Kidney (tissue), 14 donors: ENCODE measurements around the gene ELN. TPM values are rescaled to one million over a fixed set of nuclear protein-coding genes. Genes with fewer than 3 reads are reported as not detected.
"Not testable (repeated sequence)": the region's sequence is repeated elsewhere in the genome, so short reads cannot be mapped to it uniquely, and the experiment has no call there.

Experiments
- DNase-seq, 5 donors: peaks; one replicate each; pipeline ENCODE4 v3.0.0-alpha.2; 2013 to 2020
- FAIRE-seq: peaks from 2 replicates; lab custom pipeline; 2012; peaks lifted over from hg19 to GRCh38; lab: Jason Lieb, UNC
- H3K27ac ChIP-seq, 2 donors: one replicate each; pipeline ENCODE4 v1.7.0; 2013; ENCODE audit warnings: low read depth in 2 of 2, low read length in 2 of 2, inconsistent platforms in 1 of 2
- H3K27me3 ChIP-seq: one replicate; pipeline ENCODE4 v1.7.1; 2013; ENCODE audit warnings: low read length, inconsistent platforms; ENCODE audit not compliant: control insufficient read depth, insufficient read depth
- H3K36me3 ChIP-seq, 3 donors: one replicate each; pipeline versions ENCODE4 v1.7.0 to v1.7.1; 2013; ENCODE audit warnings: low read length in 3 of 3, control low read depth in 1 of 3, inconsistent platforms in 1 of 3; ENCODE audit not compliant: insufficient read depth in 3 of 3, control insufficient read depth in 2 of 3
- H3K4me1 ChIP-seq, 3 donors: one replicate each; pipeline versions ENCODE4 v1.7.0 to v1.7.1; 2013; ENCODE audit warnings: low read length in 3 of 3, inconsistent platforms in 1 of 3, low read depth in 1 of 3; ENCODE audit not compliant: control insufficient read depth in 2 of 3, insufficient read depth in 2 of 3
- H3K4me3 ChIP-seq, 3 donors: one replicate each; pipeline versions ENCODE4 v1.7.0 to v1.8.1; 2013; ENCODE audit warnings: low read length in 3 of 3, control low read depth in 1 of 3, inconsistent platforms in 1 of 3
- H3K9ac ChIP-seq, 3 donors: one replicate each; pipeline versions ENCODE4 v1.7.0 to v1.7.1; 2013; ENCODE audit warnings: low read length in 3 of 3, control low read depth in 1 of 3, inconsistent platforms in 1 of 3
- H3K9me3 ChIP-seq, 3 donors: one replicate each; pipeline versions ENCODE4 v1.7.0 to v1.7.1; 2013; ENCODE audit warnings: low read length in 3 of 3, control low read depth in 1 of 3, inconsistent platforms in 1 of 3; ENCODE audit not compliant: control insufficient read depth in 2 of 3, insufficient read depth in 1 of 3
- intact Hi-C: fragments of 100-400 bp; cut with DNase I; formaldehyde crosslinking; loops from one replicate; pipeline ENCODE4 v1.11.1; 2022
- polyA plus RNA-seq: library from polyadenylated mRNA; stranded (reverse); fragments of 350-450 nt; fragmentation: Illumina TruSeq; extraction: RNeasy Lipid Tissue Mini Kit (QIAGEN cat#74804); gene quantifications from one replicate; pipeline ENCODE4 v1.2.3, GENCODE V29; 2014; ENCODE audit warnings: low read depth, low replicate concordance; ENCODE audit not compliant: insufficient read depth
- total RNA-seq: library from RNA; stranded (reverse); fragmentation: NEBNext Ultra II Directional; extraction: Animal tissue kit (Norgen Biotek cat#: 25700); gene quantifications from one replicate; pipeline ENCODE4 v1.2.1, GENCODE V29; 2021
- TF ChIP-seq, protein P1 (sequence below): IDR thresholded peaks from 3 replicates; pipeline ENCODE4 v1.5.1; 2012; ENCODE audit warnings: mild to moderate bottlenecking, moderate library complexity, borderline replicate concordance; ENCODE audit not compliant: insufficient read depth; ENCODE audit errors: extremely low read depth
- donor health status: control.
- donor health status: control.
- donor health status: control.
- donor health status: control.
- donor health status: control.
- donor health status: DM: yes; HTN: yes; CAD: no.
- donor health status: Normal renal cell carcinoma (clear cell type).

The ELN gene
- total and polyA plus RNA-seq, 2 donors from 2014 or later = 14.9 to 44.8 TPM

DNA sequence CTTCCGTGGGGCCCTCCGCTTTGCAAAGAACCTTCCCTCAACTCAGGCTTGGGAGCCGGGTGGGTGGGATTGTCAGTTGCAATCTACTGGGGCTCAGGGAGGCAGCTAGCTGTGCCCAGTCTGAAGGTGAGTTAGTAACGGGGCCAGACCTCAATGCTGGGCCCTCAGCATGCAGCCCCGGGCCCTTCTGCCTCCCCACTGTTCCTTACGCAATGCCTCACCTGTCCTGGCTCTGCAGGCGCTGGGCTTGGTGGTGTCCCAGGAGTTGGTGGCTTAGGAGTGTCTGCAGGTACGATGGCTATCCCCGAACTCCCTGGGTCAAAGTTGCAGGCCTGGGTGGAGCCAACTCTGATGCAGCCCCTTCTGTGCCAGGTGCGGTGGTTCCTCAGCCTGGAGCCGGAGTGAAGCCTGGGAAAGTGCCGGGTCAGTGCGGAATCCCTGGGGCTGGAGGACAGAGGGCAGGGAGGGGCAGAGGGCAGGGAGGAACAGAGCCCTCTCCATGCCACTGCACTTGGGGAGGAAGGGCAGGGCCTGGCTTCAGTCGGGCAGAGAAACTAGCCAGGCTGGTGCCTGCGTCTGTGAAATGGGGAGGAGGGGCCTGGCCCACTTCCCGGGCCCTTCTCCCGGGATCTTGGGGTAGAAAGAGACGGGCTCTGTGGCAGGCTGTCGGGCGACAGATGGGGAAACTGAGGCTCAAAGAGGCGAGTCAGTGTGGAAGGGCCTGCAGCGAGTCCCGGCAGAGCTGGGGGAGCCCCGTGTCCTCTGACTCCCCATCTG is 15.0 kb downstream of the ELN start:
- FAIRE-seq = no peak
- no peak overlapping the region for H3K27ac ChIP-seq
- no peak for DNase-seq
- intact Hi-C loops = no loop called here
- no peaks in the 10 kb centered on the region for H3K4me1 ChIP-seq
- H3K4me3 ChIP-seq = no peak overlapping the region
- H3K27me3 ChIP-seq = no peaks in the 10 kb centered on the region
- peaks cover 0 to 3% (median 0%) of the 10 kb centered on the region in 3 donors for H3K36me3 ChIP-seq
- no peak overlapping the region for H3K9ac ChIP-seq
- TF ChIP-seq, protein P1, sequence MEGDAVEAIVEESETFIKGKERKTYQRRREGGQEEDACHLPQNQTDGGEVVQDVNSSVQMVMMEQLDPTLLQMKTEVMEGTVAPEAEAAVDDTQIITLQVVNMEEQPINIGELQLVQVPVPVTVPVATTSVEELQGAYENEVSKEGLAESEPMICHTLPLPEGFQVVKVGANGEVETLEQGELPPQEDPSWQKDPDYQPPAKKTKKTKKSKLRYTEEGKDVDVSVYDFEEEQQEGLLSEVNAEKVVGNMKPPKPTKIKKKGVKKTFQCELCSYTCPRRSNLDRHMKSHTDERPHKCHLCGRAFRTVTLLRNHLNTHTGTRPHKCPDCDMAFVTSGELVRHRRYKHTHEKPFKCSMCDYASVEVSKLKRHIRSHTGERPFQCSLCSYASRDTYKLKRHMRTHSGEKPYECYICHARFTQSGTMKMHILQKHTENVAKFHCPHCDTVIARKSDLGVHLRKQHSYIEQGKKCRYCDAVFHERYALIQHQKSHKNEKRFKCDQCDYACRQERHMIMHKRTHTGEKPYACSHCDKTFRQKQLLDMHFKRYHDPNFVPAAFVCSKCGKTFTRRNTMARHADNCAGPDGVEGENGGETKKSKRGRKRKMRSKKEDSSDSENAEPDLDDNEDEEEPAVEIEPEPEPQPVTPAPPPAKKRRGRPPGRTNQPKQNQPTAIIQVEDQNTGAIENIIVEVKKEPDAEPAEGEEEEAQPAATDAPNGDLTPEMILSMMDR = no peak
- H3K9me3 ChIP-seq = no peaks in the 10 kb centered on the region

DNA sequence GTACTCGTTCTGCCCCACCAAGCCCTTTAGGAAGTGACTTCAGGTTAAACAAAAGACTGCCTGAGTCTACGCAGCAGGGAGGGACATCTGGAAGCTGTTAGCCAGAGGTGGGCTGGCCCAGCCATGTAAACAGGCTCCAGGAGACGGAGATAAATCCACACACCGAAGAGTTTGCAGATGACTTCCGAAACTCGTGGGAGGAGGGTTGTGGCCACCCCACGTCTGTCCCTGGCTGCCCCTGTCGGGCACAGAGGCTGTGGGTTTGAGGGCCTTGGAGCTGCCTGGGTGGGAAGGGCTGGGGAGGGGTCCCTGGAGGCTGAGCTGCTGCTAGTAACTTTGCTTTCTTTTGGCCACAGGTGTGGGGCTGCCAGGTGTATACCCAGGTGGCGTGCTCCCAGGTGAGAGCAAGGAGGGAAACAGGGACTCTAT is 15.6 kb downstream of the ELN start:
- H3K36me3 ChIP-seq = peaks cover 0 to 3% (median 0%) of the 10 kb centered on the region in 3 donors

DNA sequence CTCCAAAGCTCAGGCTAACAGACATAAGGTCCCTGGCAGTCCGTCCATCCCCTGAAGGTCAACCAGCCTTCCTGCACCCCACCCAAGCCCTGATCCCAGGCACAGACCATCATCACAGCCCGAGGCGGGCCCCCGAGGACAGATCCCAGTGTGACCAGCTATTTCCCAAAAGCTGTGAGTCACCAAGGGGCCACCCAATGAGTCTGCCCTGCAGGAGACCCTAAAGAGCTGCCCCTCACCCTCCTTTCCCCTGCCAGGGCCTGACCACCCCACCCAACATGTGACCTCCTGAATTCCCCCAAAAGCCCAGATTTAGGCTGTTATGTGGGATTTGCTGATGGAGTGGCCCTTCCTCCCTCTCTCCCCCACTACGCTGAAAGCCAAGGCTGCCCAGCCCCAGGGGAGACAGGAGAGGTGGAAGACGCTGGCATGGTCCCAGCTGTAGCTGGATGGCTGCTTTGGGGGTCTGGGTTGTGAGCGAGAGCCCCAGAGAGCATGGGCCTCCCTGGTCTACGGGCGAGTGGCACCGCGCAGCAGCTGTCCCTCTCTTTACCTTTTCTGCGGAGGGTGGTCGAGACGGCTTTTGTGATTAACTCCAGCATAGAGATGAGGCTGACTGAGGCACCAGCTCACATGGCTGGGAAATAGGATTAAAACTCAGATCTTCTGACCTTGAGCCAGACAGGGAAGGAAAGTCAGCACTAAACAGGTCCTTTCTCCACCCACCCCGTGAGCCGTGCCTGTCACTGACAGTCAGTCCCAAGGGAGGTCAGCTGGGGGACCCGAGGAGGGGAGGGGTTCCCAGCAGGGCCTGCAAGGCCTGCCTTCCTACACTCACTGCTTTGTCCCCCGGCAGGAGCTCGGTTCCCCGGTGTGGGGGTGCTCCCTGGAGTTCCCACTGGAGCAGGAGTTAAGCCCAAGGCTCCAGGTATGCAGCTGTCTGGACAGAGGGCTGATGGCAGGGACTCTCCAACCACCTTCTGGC is 16.7 kb downstream of the ELN start:
- peak in 1 of 5 donors; percentile 65 for DNase-seq
- no peak overlapping the region for H3K4me3 ChIP-seq
- no peaks in the 10 kb centered on the region for H3K4me1 ChIP-seq
- no peak overlapping the region for H3K9ac ChIP-seq
- H3K27me3 ChIP-seq = no peaks in the 10 kb centered on the region
- no peak overlapping the region for H3K27ac ChIP-seq
- no peak for FAIRE-seq
- H3K9me3 ChIP-seq = no peaks in the 10 kb centered on the region
- TF ChIP-seq, protein P1 = no peak
- intact Hi-C loops = no loop called here
- peaks cover under 1 to 6% (median 3%) of the 10 kb centered on the region in 3 donors for H3K36me3 ChIP-seq

More for the DNA sequence above, 15.6 kb downstream of the ELN start:
- intact Hi-C loops = no loop called here
- H3K4me1 ChIP-seq = no peaks in the 10 kb centered on the region
- no peaks in the 10 kb centered on the region for H3K9me3 ChIP-seq
- no peak overlapping the region for H3K9ac ChIP-seq
- H3K27me3 ChIP-seq = no peaks in the 10 kb centered on the region
- DNase-seq (peak in 3 of 5 donors; percentile 44 to 65 (median 55)), FAIRE-seq (no peak)
- no peak overlapping the region for H3K4me3 ChIP-seq
- H3K27ac ChIP-seq = no peak overlapping the region
- TF ChIP-seq, protein P1 = no peak

DNA sequence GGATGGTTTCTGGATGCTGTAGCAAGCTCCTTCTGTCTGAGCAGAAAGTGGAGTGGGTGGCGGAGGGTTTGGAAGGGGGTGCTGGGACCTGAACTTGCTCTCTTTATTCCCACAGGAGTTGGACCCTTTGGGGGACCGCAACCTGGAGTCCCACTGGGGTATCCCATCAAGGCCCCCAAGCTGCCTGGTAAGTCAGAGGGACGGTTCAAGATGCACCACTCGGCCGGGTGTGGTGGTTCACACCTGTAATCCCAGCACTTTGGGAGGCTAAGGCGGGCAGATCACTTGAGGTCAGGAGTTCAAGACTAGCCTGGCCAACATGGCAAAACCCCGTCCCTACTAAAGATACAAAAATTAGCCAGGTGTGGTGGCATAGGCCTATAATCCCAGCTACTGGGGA is 18.6 kb downstream of the ELN start:
- FAIRE-seq, H3K9ac ChIP-seq, intact Hi-C loops, H3K9me3 ChIP-seq, DNase-seq, H3K4me3 ChIP-seq, H3K27ac ChIP-seq, H3K4me1 ChIP-seq, H3K27me3 ChIP-seq: not testable (repeated sequence)
- peaks cover 0 to 10% (median 3%) of the 10 kb centered on the region in 3 donors for H3K36me3 ChIP-seq
